ENCODE data around the gene CYP27A1. TPM values are rescaled to one million over a fixed set of nuclear protein-coding genes. Genes with fewer than 3 reads are reported as not detected.

The CYP27A1 gene
- total and polyA plus RNA-seq, 10 donors: 8.7 to 65.5 (median 15.2) TPM

- DNase-seq: no peak
- H3K9me3 ChIP-seq: no peaks in the 10 kb centered on the region
- peaks cover 3 to 100% (median 56%) of the 10 kb centered on the region in 7 donors for H3K27me3 ChIP-seq (replicated peaks in 1 of 7)
- no peaks in the 10 kb centered on the region for H3K36me3 ChIP-seq
- no peak for TF ChIP-seq POLR2A (IDR thresholded peaks at IDR 0.05)
- TF ChIP-seq POLR2AphosphoS5 (IDR thresholded peaks at IDR 0.05): no peak
- no peak for TF ChIP-seq CTCF (IDR thresholded peaks at IDR 0.05 in 8 of 11, conservative IDR thresholded peaks at IDR 0.05 in 3 of 11)
- 50 to 73% (median 58%) methylated on average over 1 of the region's 1 CpG for WGBS, 5 donors
- peak overlapping the region in 1 of 8 donors; percentile 28 for H3K27ac ChIP-seq
- no peak overlapping the region for H3K4me3 ChIP-seq
- H3K4me1 ChIP-seq: peaks cover 12 to 55% (median 33%) of the 10 kb centered on the region in 6 donors
- intact Hi-C loops (cut with DNase I; ENCODE audit: low total_unique reads): no loop called here
These were observed 74.9 kb downstream of the CYP27A1 start for GRCh38 chr2:218856896-218857243.

- H3K36me3 ChIP-seq: no peaks in the 10 kb centered on the region
- peak overlapping the region in 2 of 8 donors; percentile 28 to 46 for H3K27ac ChIP-seq
- H3K4me1 ChIP-seq: peaks cover 12 to 58% (median 32%) of the 10 kb centered on the region in 6 donors
- WGBS, 5 donors: 14 to 21% (median 20%) methylated on average over 9 to 10 of the region's 10 CpGs
- DNase-seq: peak; percentile 59
- H3K9me3 ChIP-seq: no peaks in the 10 kb centered on the region
- peaks cover 3 to 100% (median 51%) of the 10 kb centered on the region in 7 donors for H3K27me3 ChIP-seq (replicated peaks in 1 of 7)
- H3K4me3 ChIP-seq: no peak overlapping the region
- TF ChIP-seq POLR2A (IDR thresholded peaks at IDR 0.05) (no peak), POLR2AphosphoS5 (IDR thresholded peaks at IDR 0.05) (no peak), CTCF (IDR thresholded peaks at IDR 0.05 in 8 of 11, conservative IDR thresholded peaks at IDR 0.05 in 3 of 11) (no peak)
- intact Hi-C loops (cut with DNase I; ENCODE audit: low total_unique reads): no loop called here
These were observed 75.6 kb downstream of the CYP27A1 start for GRCh38 chr2:218857371-218858137.

- intact Hi-C loops (cut with DNase I; ENCODE audit: low total_unique reads): no loop called here
- no peak for DNase-seq
These were observed 76.1 kb downstream of the CYP27A1 start for GRCh38 chr2:218858138-218858445.

More at GRCh38 chr2:218858138-218858445, 76.1 kb downstream of the CYP27A1 start:
- peaks cover 3 to 100% (median 50%) of the 10 kb centered on the region in 7 donors for H3K27me3 ChIP-seq (replicated peaks in 1 of 7)
- no peaks in the 10 kb centered on the region for H3K36me3 ChIP-seq
- H3K4me3 ChIP-seq: no peak overlapping the region
- no peaks in the 10 kb centered on the region for H3K9me3 ChIP-seq
- H3K27ac ChIP-seq: peak overlapping the region in 2 of 8 donors; percentile 28 to 46
- peaks cover 12 to 54% (median 29%) of the 10 kb centered on the region in 6 donors for H3K4me1 ChIP-seq
- 8 to 16% (median 13%) methylated on average over 1 of the region's 1 CpG for whole genome bisulfite sequencing, 5 donors
- no peak for TF ChIP-seq CTCF (IDR thresholded peaks at IDR 0.05 in 8 of 11, conservative IDR thresholded peaks at IDR 0.05 in 3 of 11)
- no peak for TF ChIP-seq POLR2A (IDR thresholded peaks at IDR 0.05)
- TF ChIP-seq POLR2AphosphoS5 (IDR thresholded peaks at IDR 0.05): no peak
